Stimulated activated CD8-positive, alpha-beta memory T cell treated with anti-CD3 and anti-CD28 coated beads, Interleukin-2, amount 100 ng/mL, for 48 hours (primary cell): ENCODE data around the gene FAM153A.
"Not testable (repeated sequence)": the region's sequence is repeated elsewhere in the genome, so short reads cannot be mapped to it uniquely, and the experiment has no call there.

Experiments used
- DNase-seq, 2 donors: peaks; one replicate each; pipeline ENCODE4 v3.0.0-alpha.2; 2020; ENCODE audit warnings: low read depth in 2 of 2

Gene FAM153A

DNA sequence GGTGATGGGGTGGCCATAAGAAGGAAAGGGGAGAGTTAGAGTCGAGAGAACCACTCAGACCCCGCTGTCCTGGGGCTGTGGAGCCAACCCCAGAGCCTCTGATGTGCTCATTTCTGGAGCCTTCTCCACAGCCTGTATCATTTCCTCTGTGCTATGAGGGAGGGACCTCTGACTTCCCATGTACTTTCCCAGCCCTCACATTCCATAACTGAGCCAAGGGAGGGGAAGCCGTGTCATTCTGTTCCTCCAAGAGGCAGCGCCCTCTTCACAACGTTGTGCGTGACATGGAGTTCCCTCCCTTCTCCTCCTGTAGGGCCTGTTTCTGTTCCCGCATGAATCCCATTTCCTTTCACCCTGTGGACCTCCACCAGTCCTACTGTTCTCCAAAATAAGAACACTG, 57.8 kb downstream of the FAM153A start:
- not testable (repeated sequence) for DNase-seq

DNA sequence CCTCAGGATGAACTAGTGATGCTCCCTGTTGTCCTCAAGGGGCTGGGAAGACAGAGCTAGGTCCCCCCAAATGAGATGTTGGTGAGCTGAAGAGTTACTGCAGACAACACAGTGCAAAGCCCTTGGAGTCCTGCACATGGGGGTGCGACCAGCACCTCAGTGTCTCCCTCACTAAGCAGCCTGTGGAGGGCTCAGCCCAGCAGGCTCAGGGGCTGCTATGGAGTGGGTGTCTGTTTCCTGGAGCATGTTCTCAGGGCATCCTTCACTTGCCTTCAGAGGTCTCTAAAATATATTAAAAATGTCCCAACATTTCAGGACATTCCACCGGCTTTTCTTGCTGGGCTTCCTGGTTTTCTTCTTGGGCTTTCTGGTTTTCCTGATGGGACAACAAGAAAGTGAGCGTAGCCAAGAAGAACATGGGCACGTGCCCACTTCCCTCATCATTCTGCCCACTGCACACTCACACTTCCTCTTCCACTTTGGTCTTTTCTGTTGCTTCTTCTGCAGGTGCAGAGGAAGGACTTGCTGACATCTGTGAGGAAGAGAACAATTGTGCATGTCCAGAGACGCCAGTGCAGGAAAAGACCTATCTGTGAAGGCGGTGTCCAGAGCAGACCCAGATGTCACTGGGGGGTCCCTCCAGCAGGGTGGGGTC, 58.7 kb downstream of the FAM153A start:
- DNase-seq: not testable (repeated sequence)

DNA sequence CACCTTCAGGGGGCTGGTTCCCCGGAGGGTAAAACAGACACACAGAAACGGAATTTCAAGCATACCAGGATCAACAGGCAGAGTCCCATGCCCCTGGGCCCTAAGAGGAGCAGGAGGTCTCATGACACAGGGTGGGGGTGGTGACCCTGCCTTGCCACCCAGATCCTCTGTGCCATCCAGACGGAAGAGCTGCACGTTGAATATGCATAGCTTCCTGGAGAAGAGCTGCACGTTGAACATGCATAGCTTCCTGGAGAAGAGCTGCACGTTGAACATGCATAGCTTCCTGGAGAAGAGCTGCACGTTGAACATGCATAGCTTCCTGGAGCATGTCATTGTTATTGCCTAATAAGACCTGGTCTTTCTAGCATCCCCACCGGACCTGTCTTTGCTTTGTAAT, 59.9 kb downstream of the FAM153A start:
- not testable (repeated sequence) for DNase-seq

DNA sequence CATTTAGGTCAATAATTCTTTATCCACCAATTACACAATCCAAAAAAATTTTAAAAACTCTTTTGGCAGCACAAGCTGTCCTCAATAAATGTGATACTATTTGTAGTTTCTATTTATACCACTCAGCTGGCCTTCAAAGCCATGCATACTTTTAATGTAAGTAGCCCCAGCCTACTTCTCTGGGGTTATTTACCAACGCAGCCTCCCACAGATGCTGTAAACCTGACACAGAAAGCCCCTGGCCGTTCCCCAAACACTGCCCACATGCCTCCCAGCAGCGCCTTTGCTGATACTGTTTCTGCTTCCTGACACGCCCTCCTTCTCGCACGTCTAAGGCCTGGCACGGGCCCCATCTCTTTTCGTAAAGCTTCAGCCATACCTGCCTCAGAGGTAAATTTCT, 62.7 kb downstream of the FAM153A start:
- DNase-seq: not testable (repeated sequence)

DNA sequence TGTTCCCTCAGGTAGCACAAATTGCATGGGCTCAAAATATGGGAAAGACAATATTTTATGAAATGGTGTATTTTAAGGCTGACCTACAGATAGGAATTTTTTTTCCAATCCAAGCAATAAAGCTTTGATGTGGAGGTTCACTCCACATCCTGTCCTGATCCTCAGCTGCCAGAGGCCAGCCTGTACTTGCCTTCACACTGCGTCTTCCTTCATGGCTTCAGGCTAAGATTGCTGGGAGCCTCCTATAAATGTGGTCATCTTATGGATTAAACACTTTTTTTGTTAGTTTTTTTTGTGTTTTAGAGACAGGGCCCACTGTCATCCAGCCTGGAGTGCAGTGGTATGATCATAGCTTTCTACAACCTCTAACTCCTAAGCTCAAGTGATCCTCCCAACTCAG, 67.3 kb downstream of the FAM153A start:
- DNase-seq: not testable (repeated sequence)

DNA sequence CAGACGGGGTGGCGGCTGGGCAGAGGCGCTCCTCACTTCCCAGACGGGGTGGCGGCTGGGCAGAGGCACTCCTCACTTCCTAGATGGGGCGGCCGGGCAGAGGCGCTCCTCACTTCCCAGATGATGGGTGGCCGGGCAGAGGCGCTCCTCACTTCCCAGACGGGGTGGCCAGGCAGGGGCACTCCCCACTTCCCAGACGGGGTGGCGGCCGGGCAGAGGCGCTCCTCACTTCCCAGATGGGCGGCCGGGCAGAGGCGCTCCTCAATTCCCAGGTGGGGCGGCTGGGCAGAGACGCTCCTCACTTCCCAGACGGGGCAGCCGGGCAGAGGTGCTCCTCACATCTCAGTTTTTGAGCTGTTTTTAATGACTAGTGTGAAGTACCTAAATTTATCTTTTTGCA, 86.6 kb downstream of the FAM153A start:
- DNase-seq: not testable (repeated sequence)

DNA sequence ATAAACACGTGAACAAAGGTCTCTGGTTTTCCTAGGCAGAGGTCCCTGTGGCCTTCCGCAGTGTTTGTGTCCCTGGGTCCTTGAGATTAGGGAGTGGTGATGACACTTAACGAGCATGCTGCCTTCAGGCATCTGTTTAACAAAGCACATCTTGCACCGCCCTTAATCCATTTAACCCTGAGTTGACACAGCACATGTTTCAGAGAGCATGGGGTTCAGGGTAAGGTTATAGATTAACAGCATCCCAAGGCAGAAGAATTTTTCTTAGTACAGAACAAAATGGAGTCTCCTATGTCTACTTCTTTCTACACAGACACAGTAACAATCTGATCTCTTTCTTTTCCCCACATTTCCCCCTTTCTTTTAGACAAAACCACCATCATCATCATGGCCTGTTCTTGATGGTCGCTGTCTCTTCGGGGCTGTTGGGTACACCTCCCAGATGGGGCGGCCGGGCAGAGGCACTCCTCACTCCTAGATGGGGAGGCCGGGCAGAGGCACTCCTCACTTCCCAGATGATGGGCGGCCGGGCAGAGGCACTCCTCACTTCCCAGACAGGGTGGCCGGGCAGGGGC, 87.3 kb downstream of the FAM153A start:
- not testable (repeated sequence) for DNase-seq

DNA sequence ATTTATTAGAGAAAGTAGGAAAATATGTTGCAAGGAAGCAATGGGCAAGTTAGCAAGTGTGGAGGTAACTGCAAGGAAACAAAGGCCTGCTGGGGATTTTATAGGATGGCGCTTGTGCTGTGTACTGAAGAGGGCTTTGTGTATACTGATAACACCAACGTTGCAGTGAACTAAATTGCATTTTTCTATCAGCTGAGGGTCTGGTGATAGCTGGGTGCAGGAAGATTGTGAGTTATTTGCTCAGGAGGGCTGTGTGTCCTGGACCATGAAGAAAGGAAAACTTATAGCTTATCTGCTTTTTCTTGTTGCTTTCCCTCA, 88.2 kb downstream of the FAM153A start:
- not testable (repeated sequence) for DNase-seq

DNA sequence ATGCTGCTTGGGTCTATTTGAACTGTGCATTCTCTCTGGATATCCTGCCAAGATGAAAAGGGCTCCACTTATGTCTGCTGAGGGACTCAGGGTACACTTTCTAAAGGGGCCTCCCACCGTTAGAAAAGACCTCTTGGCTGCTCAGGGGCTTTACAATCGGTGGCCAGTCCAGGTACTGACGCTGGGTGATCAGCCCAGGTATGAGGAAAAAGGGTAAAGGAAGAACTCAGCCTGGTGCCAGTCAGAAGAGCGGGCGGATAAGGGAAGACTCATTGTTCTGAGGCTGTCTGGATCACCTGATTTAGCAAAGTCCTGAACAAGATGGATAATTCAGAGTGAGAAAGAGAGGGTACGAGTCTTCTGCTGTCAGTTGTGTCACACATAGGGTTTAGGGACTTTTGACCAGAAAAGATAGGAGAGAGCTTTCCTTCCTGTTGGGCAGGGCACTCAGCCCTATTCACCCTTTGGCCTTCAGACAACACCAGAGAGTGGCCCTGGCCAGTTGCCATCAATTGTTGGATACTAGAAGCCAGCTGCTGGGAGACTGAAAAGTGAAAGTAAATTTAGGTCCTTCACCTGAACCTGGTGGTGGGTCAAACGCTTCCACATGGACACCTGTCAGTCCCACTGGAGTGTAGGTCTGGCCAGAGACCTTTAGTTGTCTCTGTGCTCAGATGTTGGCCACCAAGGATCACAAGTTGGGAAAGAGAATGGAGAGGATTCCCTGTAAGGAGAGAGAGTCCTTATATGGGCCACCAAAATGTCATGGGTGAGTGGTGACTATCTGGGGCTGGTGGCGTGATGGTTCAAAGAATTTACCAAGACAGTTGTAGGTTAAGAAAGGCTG, 88.8 kb downstream of the FAM153A start:
- DNase-seq: not testable (repeated sequence)

DNA sequence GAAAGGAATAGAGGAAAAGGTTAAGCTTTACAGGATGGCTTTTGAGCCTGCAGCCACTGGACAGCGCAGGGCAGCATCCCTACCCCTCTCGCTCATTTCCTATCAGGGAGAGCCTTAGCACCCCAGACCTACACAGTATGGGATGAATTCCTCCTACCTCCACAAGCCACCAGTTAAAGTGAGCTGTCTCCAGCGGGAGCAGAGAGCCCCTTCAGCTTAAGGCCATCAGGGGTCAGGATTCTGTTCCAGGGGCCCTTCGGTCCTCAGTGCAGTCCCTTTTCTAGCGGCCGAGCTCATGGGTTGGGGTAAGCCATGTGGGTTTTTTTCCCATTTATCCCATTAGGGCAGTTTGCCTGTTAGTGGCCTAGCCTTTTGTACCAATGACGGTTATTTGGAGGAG, 89.7 kb downstream of the FAM153A start:
- DNase-seq: not testable (repeated sequence)

DNA sequence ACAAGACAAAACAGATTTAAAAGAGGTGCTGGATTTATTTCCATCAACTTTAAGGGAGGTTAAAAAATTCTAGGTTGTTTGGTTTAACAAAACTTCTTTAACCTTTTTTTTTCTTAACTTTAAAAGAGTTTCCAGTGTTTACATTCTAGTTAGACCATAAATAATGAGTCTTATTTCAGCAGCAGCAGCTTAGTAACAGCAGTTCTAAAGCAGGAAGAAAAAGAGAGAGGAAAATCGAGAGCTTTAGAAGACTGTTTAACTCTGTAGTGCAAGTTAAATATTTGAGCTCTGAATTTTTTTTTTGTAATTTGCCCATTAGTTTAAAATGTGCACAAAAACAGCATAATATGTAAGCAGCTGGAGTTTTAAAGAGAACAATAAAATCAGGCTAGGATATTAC, 90.2 kb downstream of the FAM153A start:
- DNase-seq: not testable (repeated sequence)

DNA sequence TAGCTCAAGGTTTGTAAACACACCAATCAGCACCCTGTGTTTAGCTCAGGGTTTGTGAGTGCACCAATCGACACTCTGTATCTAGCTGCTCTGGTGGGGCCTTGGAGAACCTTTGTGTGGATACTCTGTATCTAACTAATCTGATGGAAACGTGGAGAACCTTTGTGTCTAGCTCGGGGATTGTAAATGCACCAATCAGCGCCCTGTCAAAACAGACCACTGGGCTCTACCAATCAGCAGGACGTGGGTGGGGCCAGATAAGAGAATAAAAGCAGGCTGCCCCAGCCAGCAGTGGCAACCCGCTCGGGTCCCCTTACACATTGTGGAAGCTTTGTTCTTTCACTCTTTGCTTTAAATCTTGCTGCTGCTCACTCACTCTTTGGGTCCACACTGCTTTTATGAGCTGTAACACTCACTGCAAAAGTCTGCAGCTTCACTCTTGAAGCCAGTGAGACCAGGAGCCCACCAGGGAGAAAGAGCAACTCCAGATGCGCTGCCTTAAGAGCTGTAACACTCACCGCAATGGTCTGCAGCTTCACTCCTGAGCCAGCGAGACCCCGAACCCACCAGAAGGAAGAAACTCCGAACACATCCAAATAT, 93.6 kb downstream of the FAM153A start:
- DNase-seq: not testable (repeated sequence)

DNA sequence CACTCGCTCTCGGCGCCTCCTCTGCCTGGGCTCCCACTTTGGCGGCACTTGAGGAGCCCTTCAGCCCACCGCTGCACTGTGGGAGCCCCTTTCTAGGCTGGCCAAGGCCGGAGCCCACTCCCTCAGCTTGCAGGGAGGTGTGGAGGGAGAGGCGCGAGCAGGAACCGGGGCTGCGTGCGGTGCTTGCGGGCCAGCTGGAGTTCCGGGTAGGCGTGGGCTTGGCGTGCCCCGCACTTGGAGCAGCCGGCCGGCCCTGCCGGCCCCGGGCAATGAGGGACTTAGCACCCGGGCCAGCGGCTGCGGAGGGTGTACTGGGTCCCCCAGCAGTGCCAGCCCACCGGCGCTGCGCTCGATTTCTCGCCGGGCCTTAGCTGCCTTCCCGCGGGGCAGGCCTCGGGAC, 94.6 kb downstream of the FAM153A start:
- DNase-seq: not testable (repeated sequence)

DNA sequence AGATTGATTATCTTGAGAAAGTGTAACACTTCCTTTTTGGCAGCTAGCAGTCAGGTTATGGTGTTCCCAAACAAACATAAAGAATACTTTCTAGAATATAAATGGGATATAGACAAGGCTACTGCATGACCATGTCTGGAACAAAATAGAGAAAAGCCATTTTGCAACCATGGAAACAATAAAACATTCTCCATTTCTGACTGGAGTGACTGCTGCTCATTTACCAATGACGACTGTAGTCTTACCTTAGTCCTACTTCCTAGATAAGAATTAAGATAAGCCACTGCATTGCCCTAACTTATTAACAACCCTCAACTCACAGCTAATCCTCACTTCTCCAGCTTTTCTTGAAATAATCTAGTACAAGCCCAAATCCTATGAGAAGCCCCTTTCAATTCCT, 100.8 kb downstream of the FAM153A start:
- DNase-seq: not testable (repeated sequence)
